HG03103 (cell line): Measurements from ENCODE around the gene LDLRAP1.
A peak's percentile ranks its signal among the peaks of the same experiment; 100 is the strongest.
"Not testable (repeated sequence)": the region's sequence is repeated elsewhere in the genome, so short reads cannot be mapped to it uniquely, and the experiment has no call there.

Source experiments
- ATAC-seq: cut with Tn5 transposase; IDR thresholded peaks from one replicate; pipeline ENCODE4 v1.9.1; 2021; ENCODE audit warnings: low read depth; ENCODE audit not compliant: unreplicated experiment

Gene LDLRAP1

DNA sequence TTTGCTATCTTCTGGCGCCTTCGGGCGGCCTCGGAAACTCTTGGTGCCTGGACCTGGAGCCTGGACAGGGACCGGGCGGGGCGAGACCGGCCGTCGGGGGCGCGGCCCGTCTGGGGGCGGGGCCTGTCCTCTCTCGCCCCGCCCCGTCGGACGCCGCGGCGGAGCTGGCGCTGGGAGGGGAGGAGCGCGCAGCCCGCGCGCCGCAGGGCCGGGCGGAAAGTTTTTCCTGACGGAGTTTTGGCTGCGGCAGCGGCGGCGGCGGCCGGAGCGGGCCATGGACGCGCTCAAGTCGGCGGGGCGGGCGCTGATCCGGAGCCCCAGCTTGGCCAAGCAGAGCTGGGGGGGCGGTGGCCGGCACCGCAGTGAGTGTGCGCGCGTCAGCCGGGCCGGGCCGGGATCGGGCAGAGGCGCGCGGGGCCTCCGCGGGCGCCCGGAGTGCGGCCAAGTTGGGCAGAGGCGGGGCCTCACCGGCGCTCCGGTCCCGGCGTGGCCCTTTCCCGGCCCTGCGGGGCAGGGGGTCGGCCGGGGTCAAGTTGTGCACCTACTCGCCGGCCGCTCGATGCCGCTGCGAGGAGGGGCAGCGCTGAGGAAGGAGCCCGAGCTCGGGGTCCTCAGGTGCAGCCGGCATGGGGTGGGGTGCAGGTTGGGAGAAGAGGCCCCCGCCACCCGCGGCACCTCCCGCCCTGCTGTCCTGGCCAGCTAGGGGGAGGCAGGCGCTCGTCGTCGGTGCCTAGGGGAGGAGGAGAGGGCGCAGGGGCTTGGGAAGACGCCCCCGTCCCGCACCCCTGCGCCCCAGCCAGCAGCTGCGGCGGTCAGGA lies at the start of gene LDLRAP1:
Gene LDLRAP1, plus strand, starts transcription at position 182 of the 818 bp plus-strand sequence. Its CDS starts 93 bp downstream, at position 275.
- peak; percentile 75 for ATAC-seq

DNA sequence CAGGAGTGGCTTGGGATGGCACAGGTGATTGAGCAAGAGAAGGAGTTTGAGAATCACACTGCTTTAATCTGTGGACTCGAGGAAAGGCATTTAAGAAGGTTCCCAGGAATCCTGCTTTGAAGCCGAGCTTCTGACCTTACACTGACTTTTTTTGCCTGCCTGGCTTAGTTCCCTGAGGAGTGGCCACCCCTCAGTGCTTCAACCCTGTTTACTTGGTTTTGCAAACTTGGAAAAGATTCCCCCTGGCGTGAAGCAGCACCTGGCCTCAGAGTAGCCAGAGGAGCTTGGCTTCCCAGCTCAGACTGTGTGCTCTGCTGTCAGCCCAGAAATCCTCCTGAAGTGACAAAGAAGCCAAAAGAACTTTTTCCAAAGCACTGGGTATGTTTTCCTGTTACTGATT lies 48.5 kb upstream of the LDLRAP1 start:
- ATAC-seq = no peak

- no peak for ATAC-seq
Measured at GRCh38 chr1:25500694-25501093, 42.7 kb upstream of the LDLRAP1 start.

DNA sequence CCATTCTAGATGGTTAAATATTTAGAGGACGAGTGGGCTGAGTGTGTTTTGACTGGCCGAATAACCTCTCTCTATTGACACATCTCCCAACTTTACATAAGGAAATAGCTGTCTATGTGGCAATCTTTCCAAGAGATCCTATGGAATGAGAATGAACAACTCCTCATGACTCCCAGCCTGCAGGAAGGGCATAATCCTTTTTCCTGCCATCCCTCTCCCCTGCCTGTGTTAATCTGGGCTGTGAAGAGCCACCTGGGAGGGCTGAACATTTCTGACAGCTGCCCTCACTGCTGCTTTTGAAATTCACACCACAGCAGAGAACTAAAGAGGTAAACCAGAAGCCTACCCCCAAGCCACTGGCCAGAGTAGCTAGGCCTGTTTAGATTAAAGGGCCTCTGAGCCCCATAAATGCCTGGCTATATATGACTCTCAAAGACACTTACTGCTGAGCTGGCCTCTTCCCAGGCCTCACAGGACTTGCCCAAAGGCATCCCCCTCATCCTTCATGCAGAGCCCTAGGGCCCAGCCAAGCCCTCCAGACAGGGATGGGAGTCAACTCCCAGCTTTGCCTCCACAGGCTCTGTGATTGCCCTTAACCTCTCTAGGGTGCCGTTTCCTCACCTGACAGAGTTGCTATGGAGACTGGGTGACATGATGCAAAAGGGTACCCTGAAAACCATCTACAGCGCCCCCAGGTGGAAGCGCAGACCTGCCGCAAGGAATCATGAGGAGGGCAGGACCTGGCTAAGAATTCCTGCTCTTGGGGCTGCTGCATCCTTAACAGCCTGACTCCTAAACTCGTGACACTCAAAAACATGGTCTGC lies 42.0 kb upstream of the LDLRAP1 start:
- no peak for ATAC-seq

GRCh38 chr1:25502957-25503356 lies 40.4 kb upstream of the LDLRAP1 start:
- ATAC-seq = no peak

DNA sequence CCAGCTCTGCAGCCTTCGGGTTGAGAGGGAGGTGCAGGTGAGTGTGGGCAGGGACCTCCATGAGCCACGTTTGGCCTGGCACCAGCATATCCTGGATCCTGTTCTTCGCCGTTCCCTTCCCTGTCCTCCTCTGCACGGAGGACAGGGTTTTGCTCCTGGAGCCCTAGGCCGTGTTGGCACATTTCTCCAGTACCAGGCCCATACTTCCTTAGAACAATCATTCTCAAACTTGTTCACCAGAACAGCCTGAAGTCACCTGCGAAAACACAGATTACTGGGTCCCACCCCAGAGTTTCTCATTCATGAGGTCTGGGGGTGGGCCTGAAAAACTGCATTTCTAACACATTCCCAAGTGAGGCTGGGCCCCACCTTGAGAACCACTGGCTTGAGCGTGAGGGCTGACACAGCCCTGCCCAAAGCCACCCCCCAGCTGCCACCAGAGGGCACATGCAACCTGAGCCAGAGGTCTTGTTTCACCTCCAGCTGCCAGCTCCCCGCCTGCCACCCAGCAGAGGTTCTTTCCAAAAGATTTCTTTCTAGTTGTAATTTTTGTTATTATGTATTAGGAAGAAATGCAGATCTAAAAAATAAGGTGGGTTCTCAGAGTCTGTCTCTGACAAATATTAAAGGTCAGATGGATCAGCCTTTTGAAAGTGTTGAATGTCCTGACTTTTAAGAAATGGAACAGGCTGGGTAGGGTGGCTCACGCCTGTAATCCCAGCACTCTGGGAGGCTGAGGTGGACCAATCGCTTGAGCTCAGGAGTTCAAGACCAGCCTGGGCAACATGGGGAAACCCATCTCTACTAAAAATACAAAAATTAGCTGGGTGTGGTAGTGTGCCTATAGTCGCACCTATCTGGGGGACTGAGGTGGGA lies 39.6 kb upstream of the LDLRAP1 start:
- ATAC-seq = no peak

GRCh38 chr1:25504706-25505595 lies 38.5 kb upstream of the LDLRAP1 start:
- ATAC-seq = no peak

DNA sequence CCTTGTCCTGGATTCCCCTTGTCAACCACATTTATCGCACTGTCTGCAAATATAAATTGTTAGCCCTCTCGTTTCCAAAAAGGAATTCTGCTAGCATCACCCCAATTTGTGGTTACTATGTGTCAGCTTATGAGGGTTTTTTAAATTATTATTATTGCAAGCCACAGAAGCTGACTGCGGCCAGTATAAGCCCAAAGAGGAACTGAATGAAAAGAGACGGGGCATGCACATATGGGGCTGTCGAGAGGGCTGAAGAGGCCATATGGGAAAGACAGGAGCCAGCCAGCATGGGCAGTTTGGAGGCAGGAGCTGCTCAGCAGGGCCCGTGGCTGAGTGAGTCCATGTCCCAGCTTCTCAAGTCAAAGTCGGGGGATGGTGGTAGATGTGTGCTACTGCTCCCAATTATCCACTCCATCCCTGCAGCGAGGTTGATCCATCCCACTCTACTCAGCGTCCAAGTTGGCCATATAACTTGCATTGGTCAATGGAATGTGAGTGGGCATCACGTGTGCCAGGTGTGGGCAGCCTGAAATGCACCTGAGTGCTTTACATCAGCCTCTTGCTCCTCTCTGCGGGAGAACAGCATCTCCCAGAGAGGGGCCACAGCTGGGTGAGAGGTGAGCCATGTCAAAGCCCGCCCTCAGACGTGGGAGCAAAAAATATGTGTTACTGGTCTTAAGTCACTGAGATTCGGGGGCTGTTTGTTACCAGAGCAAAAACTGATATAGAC lies 37.6 kb upstream of the LDLRAP1 start:
- ATAC-seq = no peak

DNA sequence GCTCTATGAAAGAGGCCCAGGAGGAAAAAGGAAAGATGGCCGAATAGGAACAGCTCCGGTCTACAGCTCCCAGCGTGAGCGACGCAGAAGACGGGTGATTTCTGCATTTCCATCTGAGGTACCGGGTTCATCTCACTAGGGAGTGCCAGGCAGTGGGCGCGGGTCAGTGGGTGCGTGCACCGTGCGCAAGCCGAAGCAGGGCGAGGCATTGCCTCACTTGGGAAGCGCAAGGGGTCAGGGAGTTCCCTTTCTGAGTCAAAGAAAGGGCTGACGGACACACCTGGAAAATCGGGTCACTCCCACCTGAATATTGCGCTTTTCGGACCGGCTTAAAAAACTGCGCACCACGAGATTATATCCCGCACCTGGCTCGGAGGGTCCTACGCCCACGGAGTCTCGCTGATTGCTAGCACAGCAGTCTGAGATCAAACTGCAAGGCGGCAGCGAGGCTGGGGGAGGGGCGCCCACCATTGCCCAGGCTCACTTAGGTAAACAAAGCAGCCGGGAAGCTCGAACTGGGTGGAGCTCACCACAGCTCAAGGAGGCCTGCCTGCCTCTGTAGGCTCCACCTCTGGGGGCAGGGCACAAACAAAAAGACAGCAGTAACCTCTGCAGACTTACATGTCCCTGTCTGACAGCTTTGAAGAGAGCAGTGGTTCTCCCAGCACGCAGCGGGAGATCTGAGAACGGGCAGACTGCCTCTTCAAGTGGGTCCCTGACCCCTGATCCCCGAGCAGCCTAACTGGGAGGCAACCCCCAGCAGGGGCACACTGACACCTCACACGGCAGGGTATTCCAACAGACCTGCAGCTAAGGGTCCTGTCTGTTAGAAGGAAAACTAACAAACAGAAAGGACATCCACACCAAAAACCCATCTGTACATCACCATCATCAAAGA lies 36.6 kb upstream of the LDLRAP1 start:
- ATAC-seq = not testable (repeated sequence)

GRCh38 chr1:25513666-25514065 lies 29.7 kb upstream of the LDLRAP1 start:
- ATAC-seq = no peak

GRCh38 chr1:25515033-25515432 lies 28.4 kb upstream of the LDLRAP1 start:
- ATAC-seq = no peak

GRCh38 chr1:25516686-25517085 lies 26.7 kb upstream of the LDLRAP1 start:
- ATAC-seq = no peak

DNA sequence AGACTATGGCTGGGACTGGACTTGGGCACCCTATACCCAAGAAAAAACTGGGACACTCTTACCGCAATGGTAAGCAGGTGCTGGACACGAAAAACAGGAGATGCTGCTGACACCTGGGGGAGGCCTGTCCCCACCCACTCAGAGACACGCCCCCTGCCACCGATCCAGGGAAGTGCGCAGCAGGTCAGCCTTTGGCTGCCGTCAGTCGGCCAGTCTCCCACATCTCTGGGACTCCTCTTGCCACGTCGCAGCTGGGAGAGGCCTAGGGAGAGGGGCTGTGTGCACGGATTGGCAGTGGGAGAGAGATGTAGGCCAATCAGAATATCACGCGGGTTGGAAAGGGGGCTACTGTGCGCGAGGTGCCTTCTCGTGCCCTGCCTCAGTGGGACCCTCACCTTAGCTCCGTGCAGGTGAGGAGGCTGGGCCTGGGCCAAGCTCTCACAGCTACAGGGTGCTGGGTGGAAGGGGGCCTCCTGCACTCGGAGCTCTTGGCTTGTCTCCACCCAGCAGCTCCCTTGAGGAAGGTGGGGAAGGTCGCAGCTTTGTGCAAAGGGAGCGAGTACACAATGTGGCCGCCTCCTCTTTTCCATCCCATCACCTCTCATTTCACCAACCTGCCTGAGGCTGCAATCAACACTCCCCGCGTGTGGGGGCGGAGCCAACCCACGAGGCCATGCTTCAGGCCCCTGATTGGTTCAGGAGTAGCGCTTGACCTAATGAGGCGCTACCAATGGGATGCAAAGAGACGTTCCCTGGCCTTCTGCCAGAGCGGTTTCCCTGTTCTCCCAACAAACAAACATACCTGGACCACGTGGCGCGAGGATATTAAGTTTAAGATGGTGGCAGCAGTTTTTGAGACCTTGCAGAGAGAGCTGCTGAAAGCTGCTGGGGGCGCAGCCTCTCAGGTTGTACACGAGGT lies 25.7 kb upstream of the LDLRAP1 start:
- ATAC-seq = no peak

DNA sequence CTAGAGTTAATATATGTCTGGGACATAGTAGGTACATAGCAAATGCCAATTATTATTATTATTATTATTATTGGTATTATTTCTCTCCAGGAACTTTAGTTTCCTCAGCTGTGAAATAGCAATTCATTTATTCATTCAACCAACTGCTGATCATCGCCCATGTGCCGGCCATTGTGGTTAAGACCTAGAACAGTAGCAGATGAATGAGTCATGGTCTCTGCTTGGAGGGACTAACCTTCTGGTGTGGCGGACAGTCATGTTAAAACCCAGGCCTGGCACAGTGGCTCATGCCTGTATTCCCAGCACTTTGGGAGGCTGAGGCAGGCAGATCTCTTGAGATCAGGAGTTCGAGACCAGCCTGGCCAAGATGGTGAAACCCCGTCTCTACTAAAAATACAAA lies 23.8 kb upstream of the LDLRAP1 start:
- no peak for ATAC-seq

DNA sequence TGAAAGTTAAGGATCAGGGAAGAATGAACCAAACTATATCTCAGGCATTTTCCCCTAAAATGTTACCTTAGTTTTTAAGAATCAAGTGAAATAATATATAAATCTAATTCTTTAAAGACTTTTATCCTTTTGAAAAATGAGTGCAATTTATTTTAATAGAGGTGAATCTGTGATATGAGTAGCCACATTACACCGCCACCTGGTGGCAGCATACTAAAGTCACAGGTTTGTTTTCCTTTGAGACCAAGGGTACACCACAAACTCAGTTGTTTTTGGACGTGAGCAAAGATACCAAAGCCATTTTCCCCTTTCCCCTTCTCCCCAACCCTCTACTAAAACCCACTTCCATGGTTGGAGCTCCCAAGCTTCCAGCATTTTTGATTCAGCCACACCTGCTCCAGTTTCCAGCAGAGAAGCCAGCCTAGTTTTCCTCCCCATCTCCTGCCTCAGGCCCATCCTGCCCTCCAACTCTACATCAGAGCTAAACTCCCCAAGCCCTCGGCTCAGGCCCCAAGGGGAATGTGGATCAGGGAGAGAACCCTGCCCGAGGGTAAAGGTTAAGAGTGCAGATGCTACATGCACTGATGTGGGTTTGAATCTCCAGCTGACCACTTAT lies 22.9 kb upstream of the LDLRAP1 start:
- ATAC-seq = no peak

GRCh38 chr1:25522031-25522655 lies 21.3 kb upstream of the LDLRAP1 start:
- ATAC-seq = no peak
